ENCODE measurements around the gene SLC38A1. TPM values are rescaled to one million over a fixed set of nuclear protein-coding genes. Genes with fewer than 3 reads are reported as not detected.

Gene SLC38A1
- total and polyA plus RNA-seq, 2 experiments from 2014 or later = 114 to 234 TPM

GRCh38 chr12:46133751-46134150, 135.1 kb downstream of the SLC38A1 start:
- H3K9me3 Mint-ChIP-seq = no peaks in the 10 kb centered on the region
- no peaks in the 10 kb centered on the region for H3K36me3 ChIP-seq (ENCODE audit: insufficient read depth)
- no peaks in the 10 kb centered on the region for H3K79me2 ChIP-seq (replicated peaks; ENCODE audit: insufficient read depth)
- H3K27me3 ChIP-seq (ENCODE audit: insufficient read depth) = no peaks in the 10 kb centered on the region
- no peak overlapping the region for H3K4me3 Mint-ChIP-seq
- no peaks in the 10 kb centered on the region for H4K20me1 ChIP-seq (replicated peaks; ENCODE audit: insufficient read depth)
- no peak for ATAC-seq
- no peaks in the 10 kb centered on the region for H3K4me1 Mint-ChIP-seq
- no peaks in the 10 kb centered on the region for H3K36me3 Mint-ChIP-seq (ENCODE audit: low read depth)
- H3F3A ChIP-seq (replicated peaks; ENCODE audit: low read depth) = no peaks in the 10 kb centered on the region
- no peaks in the 10 kb centered on the region for H3K4me1 ChIP-seq (ENCODE audit: insufficient read depth)
- no peak overlapping the region for H3K27ac Mint-ChIP-seq
- no peak for DNase-seq (ENCODE audit: low spot score)
- H3K4me2 ChIP-seq = no peak overlapping the region
- TF ChIP-seq JUNB (IDR thresholded peaks at IDR 0.05; ENCODE audit: unreplicated experiment) = no peak
- TF ChIP-seq STAT1 (IDR thresholded peaks at IDR 0.05; ENCODE audit: unreplicated experiment) = no peak
- no peak for TF ChIP-seq NANOG (IDR thresholded peaks at IDR 0.05; ENCODE audit: borderline replicate concordance)
- no peak for TF ChIP-seq ZNF114 (CRISPR knock-in tag; IDR thresholded peaks at IDR 0.05)
- no peak for TF ChIP-seq REST (IDR thresholded peaks at IDR 0.05; ENCODE audit: unreplicated experiment)
- TF ChIP-seq POLR2AphosphoS5 (IDR thresholded peaks at IDR 0.05; ENCODE audit: low read depth) = no peak
- TF ChIP-seq ZNF331 (CRISPR knock-in tag; IDR thresholded peaks at IDR 0.05; ENCODE audit: low read depth) = no peak
- no peak for TF ChIP-seq CTCF (conservative IDR thresholded peaks at IDR 0.05; ENCODE audit: low read depth in 2 of 2)
- no peak for TF ChIP-seq EZH2phosphoT487 (IDR thresholded peaks at IDR 0.05; ENCODE audit: unreplicated experiment)
- no peak for TF ChIP-seq ETS1 (IDR thresholded peaks at IDR 0.05)
- no peak for TF ChIP-seq ZNF462 (CRISPR knock-in tag; IDR thresholded peaks at IDR 0.05)
- no peak for TF ChIP-seq CREB1 (CRISPR knock-in tag; IDR thresholded peaks at IDR 0.05; ENCODE audit: low read depth)
- no peak for TF ChIP-seq EZH2 (IDR thresholded peaks at IDR 0.05; ENCODE audit: low read depth, unreplicated experiment)
- no peak overlapping the region for H2AFZ ChIP-seq
- H3K27me3 Mint-ChIP-seq (ENCODE audit: insufficient read depth, low read depth, poor library complexity) = no peaks in the 10 kb centered on the region
- no peaks in the 10 kb centered on the region for H3K9me2 ChIP-seq (ENCODE audit: insufficient read depth)
- no peak overlapping the region for H3K27ac ChIP-seq (ENCODE audit: low read depth)
- no peak overlapping the region for H3K4me3 ChIP-seq

All from GM23338 (cell line).